KMS-11 (cell line): ENCODE data around the gene TIMM17A.

ENCODE experiments used
- H2AFZ ChIP-seq: fragments of 200-600 bp; sonication (generic); 2 replicates; pipeline ENCODE4 v1.6.1; 2016; ENCODE audit warnings: antibody characterized with exemption, mixed run types, low read depth
- H3K27ac ChIP-seq: fragments of 200-600 bp; sonication (generic); 2 replicates; pipeline ENCODE4 v1.6.1; 2016; ENCODE audit warnings: mild to moderate bottlenecking, mixed run types
- H3K27me3 ChIP-seq: fragments of 200-600 bp; sonication (generic); 2 replicates; pipeline ENCODE4 v1.6.1; 2017; ENCODE audit warnings: mild to moderate bottlenecking, low read depth, mixed run types, moderate library complexity; ENCODE audit not compliant: insufficient read depth
- H3K36me3 ChIP-seq: fragments of 200-600 bp; sonication (generic); 2 replicates; pipeline ENCODE4 v1.6.1; 2017; ENCODE audit warnings: mild to moderate bottlenecking, mixed run types; ENCODE audit not compliant: insufficient read depth
- H3K4me1 ChIP-seq: fragments of 200-600 bp; sonication (generic); 2 replicates; pipeline ENCODE4 v1.6.1; 2016; ENCODE audit warnings: mild to moderate bottlenecking, low read depth, mixed run types; ENCODE audit not compliant: poor library complexity, severe bottlenecking
- H3K4me2 ChIP-seq: fragments of 200-600 bp; sonication (generic); 2 replicates; pipeline ENCODE4 v1.7.0; 2016; ENCODE audit warnings: mild to moderate bottlenecking, mixed run types
- H3K4me3 ChIP-seq: fragments of 200-600 bp; sonication (generic); IDR thresholded peaks from 2 replicates; pipeline ENCODE4 v1.6.1; 2017; ENCODE audit warnings: low read depth, low read length, mixed read lengths; ENCODE audit not compliant: insufficient read depth
- H3K79me2 ChIP-seq: fragments of 200-600 bp; sonication (generic); 2 replicates; pipeline ENCODE4 v1.6.1; 2016; ENCODE audit warnings: low read depth, mixed run types; ENCODE audit not compliant: insufficient read depth
- H3K9ac ChIP-seq: fragments of 200-600 bp; sonication (generic); 2 replicates; pipeline ENCODE4 v1.6.1; 2016; ENCODE audit warnings: mild to moderate bottlenecking, mixed run types
- H4K20me1 ChIP-seq: fragments of 200-600 bp; sonication (generic); 2 replicates; pipeline ENCODE4 v1.6.1; 2016; ENCODE audit warnings: mild to moderate bottlenecking, mixed run types; ENCODE audit not compliant: insufficient read depth
- TF ChIP-seq, protein P1 (sequence below): fragments of 200-600 bp; sonication (generic); conservative IDR thresholded peaks from 2 replicates; pipeline ENCODE4 v1.6.1; 2017; ENCODE audit warnings: low read depth, mild to moderate bottlenecking, antibody characterized with exemption, low read length, moderate library complexity, mixed read lengths

TIMM17A gene

DNA sequence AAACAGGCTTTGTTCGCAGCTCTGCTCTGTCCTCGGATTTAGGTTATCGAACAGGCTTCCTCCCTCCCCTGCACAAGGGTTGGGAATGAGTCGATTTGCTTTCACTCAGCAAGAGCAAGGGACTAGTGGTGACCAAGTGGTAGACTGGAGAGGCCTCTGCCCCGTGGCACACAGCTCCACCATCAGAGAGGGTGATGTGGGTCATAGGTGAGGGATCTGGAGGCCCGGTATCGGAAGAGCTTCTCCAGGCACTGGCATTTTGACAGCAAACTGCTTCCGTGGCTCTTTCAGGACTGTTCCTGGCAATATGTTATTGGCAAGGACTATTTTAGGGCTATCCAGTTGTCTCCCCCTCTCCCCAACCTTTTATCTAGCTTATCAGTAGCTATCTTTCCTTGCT, 52.0 kb downstream of the TIMM17A start:
- no peak overlapping the region for H2AFZ ChIP-seq
- TF ChIP-seq, protein P1, sequence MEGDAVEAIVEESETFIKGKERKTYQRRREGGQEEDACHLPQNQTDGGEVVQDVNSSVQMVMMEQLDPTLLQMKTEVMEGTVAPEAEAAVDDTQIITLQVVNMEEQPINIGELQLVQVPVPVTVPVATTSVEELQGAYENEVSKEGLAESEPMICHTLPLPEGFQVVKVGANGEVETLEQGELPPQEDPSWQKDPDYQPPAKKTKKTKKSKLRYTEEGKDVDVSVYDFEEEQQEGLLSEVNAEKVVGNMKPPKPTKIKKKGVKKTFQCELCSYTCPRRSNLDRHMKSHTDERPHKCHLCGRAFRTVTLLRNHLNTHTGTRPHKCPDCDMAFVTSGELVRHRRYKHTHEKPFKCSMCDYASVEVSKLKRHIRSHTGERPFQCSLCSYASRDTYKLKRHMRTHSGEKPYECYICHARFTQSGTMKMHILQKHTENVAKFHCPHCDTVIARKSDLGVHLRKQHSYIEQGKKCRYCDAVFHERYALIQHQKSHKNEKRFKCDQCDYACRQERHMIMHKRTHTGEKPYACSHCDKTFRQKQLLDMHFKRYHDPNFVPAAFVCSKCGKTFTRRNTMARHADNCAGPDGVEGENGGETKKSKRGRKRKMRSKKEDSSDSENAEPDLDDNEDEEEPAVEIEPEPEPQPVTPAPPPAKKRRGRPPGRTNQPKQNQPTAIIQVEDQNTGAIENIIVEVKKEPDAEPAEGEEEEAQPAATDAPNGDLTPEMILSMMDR, result no peak
- H3K79me2 ChIP-seq, result no peaks in the 10 kb centered on the region
- no peak overlapping the region for H3K9ac ChIP-seq
- no peaks in the 10 kb centered on the region for H3K27me3 ChIP-seq
- H3K36me3 ChIP-seq, result no peaks in the 10 kb centered on the region
- H3K4me1 ChIP-seq, result peaks cover 21% of the 10 kb centered on the region
- no peak overlapping the region for H3K4me2 ChIP-seq
- H3K27ac ChIP-seq, result no peak overlapping the region
- no peaks in the 10 kb centered on the region for H4K20me1 ChIP-seq
- H3K4me3 ChIP-seq, result no peak overlapping the region

DNA sequence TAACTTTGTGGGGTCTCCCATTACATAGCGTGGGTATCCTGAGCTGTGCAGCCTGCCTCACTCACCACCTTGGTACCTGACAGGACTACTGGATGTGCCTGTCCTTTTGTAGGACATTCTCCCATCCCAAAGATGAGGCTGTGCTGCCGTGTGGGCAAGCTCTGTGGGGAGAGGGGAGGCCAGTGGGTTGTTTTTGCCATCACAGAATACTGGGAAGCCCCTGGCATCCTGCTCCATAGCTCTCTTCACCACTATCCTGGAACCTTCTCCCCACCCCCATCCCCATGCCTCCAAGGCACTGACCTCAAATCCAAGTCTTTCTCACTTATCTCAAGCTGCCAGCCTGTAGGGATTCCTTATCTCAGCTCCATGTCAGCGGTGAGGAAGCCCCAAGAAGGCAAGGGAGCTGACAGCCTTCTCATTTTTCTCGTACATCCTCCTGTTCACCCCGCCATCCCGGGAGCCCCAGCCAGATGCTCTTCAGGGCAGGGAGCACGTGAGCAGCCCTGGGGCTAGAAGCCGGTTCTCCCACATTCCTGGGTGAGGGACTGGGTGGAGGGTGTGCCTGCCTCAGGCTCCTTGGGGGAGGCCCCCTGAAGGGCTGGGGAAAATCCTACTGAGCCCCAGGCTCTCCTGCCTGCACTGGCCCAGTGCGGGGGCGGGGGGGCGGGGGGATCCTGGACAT, 52.6 kb downstream of the TIMM17A start:
- no peak overlapping the region for H2AFZ ChIP-seq
- no peak overlapping the region for H3K9ac ChIP-seq
- no peak overlapping the region for H3K4me2 ChIP-seq
- H3K27me3 ChIP-seq, result no peaks in the 10 kb centered on the region
- no peaks in the 10 kb centered on the region for H4K20me1 ChIP-seq
- H3K36me3 ChIP-seq, result no peaks in the 10 kb centered on the region
- H3K79me2 ChIP-seq, result no peaks in the 10 kb centered on the region
- peaks cover 21% of the 10 kb centered on the region for H3K4me1 ChIP-seq
- H3K4me3 ChIP-seq, result no peak overlapping the region
- TF ChIP-seq, protein P1, result no peak
- H3K27ac ChIP-seq, result no peak overlapping the region

DNA sequence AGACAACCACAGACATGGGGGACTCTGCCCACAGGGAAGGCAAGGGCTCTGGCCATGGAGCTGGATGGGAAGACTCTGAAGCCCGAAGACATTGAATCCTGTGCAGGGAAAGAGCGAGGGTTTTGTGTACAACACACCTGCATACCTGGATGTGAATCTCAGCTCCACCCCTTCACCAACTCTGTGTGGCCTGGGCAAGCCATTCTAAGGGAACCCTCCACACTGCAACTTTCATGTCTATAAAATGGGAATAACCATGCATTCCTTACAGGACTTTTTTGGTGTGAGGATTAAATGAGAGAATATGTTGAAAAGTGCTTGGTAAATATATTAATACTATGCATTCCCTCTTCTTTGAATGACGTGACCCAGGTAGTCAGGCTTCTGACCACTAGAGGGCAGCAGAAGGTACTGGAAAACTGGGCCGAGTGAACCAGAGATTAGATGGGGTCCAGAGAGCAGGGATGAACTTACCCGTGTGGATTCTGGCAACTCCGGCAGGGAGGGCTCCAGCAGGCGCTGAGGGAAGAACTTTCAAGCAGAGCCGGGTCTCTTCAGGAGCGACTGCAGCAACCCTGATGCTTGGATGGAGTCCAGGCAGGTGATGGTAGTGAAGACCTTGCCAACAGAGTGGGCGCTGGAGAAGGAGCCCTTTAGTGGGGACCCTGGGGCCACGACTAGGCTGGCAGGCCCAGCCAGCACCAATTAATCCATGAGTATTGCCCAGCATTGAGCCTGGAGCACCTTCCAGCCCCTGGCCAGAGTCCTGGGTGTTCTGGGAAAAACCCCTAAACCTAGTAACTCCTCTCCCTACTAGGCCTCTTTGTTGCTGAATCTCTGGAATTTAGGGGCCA, 54.2 kb downstream of the TIMM17A start:
- Histone ChIP-seq H3K4me2 (peak overlapping the region; percentile 87), H3K27ac (peak overlapping the region; percentile 50), H3K9ac (peak overlapping the region; percentile 43; the same call in 1 of the 2 replicates), H3K4me1 (peaks cover 21% of the 10 kb centered on the region), H4K20me1 (no peaks in the 10 kb centered on the region), H2AFZ (peak overlapping the region; percentile 88), H3K79me2 (no peaks in the 10 kb centered on the region), H3K4me3 (no peak overlapping the region), H3K36me3 (no peaks in the 10 kb centered on the region), H3K27me3 (no peaks in the 10 kb centered on the region)
- TF ChIP-seq, protein P1, result peak; percentile 99

DNA sequence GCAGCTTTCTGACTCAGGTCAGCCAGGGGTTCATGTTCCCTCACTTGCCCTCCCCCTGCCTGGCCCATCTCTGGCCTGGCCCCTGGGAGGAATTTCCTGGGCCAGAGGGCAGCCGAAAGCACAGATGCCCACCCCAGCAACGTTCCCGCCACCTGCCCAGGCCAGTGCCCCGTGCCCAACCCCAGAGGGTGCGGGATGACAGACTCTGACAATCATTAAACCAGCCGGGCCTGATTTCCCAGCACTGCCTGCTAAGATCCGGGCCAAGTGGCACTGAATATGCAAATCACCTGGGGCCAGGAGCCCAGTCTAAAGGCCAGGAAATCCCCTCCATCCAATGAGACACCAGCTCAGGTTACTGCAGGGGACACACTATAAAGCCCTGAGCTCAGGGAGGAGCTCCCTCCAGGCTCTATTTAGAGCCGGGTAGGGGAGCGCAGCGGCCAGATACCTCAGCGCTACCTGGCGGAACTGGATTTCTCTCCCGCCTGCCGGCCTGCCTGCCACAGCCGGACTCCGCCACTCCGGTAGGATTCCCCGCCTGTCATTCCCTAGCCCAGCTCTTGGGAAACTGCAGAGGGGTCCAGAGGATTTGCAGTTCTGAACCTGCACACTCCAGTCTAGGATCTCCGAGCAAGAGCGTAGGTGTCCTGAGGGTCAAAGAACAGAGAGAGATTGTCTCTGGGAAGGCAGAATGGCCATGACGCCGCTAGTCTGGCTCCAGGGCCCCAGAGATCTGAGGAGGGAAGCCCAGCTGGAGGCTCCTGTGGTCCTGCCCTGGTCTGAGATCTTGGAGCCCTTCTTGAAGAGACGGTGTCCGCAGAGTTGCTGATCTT, 55.1 kb downstream of the TIMM17A start, which contains the start of gene ELF3:
Gene ELF3, plus strand, starts transcription at position 408 of the 836 bp plus-strand sequence. CDS start 550 bp downstream, outside the sequence.
- H3K4me3 ChIP-seq, result no peak within 1 kb of the TSS
- no peaks in the 10 kb centered on the region for H3K79me2 ChIP-seq

More for the DNA sequence above, 55.1 kb downstream of the TIMM17A start, which contains the start of gene ELF3:
- peak within 1 kb of the TSS; percentile 50 for H3K27ac ChIP-seq
- peak within 1 kb of the TSS; percentile 87 for H3K4me2 ChIP-seq
- H3K9ac ChIP-seq, result peak within 1 kb of the TSS; percentile 43; the same call in 1 of the 2 replicates
- peaks cover 21% of the 10 kb centered on the region for H3K4me1 ChIP-seq
- TF ChIP-seq, protein P1, result no peak
- no peaks in the 10 kb centered on the region for H3K27me3 ChIP-seq
- H2AFZ ChIP-seq, result peak within 1 kb of the TSS; percentile 88
- H4K20me1 ChIP-seq, result no peaks in the 10 kb centered on the region
- H3K36me3 ChIP-seq, result no peaks in the 10 kb centered on the region
